Osteocyte (in vitro differentiated cells): ENCODE results near the gene SRF. TPM values are rescaled to one million over a fixed set of nuclear protein-coding genes. Genes with fewer than 3 reads are reported as not detected.

ENCODE experiments used
- DNase-seq: peaks from one replicate; pipeline ENCODE4 v3.0.0; 2021; ENCODE audit warnings: mixed read lengths; ENCODE audit not compliant: unreplicated experiment; ENCODE audit errors: extremely low spot score
- H3K27ac Mint-ChIP-seq: one replicate; pipeline ENCODE4 v1.8.0; 2021; ENCODE audit warnings: mild to moderate bottlenecking, mixed read lengths; ENCODE audit not compliant: unreplicated experiment
- H3K27me3 Mint-ChIP-seq: one replicate; pipeline ENCODE4 v1.8.0; 2021; ENCODE audit warnings: mixed read lengths; ENCODE audit not compliant: unreplicated experiment
- H3K36me3 Mint-ChIP-seq: one replicate; pipeline ENCODE4 v1.8.0; 2021; ENCODE audit warnings: mixed read lengths; ENCODE audit not compliant: unreplicated experiment
- H3K4me1 Mint-ChIP-seq: one replicate; pipeline ENCODE4 v1.8.0; 2021; ENCODE audit warnings: mixed read lengths; ENCODE audit not compliant: unreplicated experiment
- H3K4me3 Mint-ChIP-seq: one replicate; pipeline ENCODE4 v1.8.0; 2021; ENCODE audit warnings: mild to moderate bottlenecking, moderate library complexity, mixed read lengths; ENCODE audit not compliant: unreplicated experiment
- H3K9me3 Mint-ChIP-seq: one replicate; pipeline ENCODE4 v1.8.0; 2021; ENCODE audit warnings: mixed read lengths; ENCODE audit not compliant: unreplicated experiment
- CTCF ChIP-seq: fragments of 200-600 bp; sonication (generic); IDR thresholded peaks from 2 replicates; pipeline ENCODE4 v1.5.0; 2021; ENCODE audit warnings: antibody characterized with exemption, mild to moderate bottlenecking, moderate library complexity
- total RNA-seq: library from RNA; stranded (reverse); gene quantifications from 2 replicates; pipeline ENCODE4 v1.2.1, GENCODE V29; 2021

Gene SRF
- total RNA-seq, 1 donor from 2014 or later: 32.5 TPM

- Mint-ChIP-seq H3K27ac (no peak overlapping the region), H3K27me3 (no peaks in the 10 kb centered on the region), H3K36me3 (peaks cover 5% of the 10 kb centered on the region), H3K4me3 (no peak overlapping the region), H3K9me3 (no peaks in the 10 kb centered on the region), H3K4me1 (peaks cover 11% of the 10 kb centered on the region)
- TF ChIP-seq CTCF: no peak
- DNase-seq: no peak
These were observed 23.2 kb upstream of the SRF start for GRCh38 chr6:43147691-43148477.

GRCh38 chr6:43149265-43149664 lies 21.8 kb upstream of the SRF start:
- no peaks in the 10 kb centered on the region for H3K27me3 Mint-ChIP-seq
- no peak for DNase-seq
- no peaks in the 10 kb centered on the region for H3K4me1 Mint-ChIP-seq
- no peaks in the 10 kb centered on the region for H3K9me3 Mint-ChIP-seq
- no peak for TF ChIP-seq CTCF
- H3K27ac Mint-ChIP-seq: no peak overlapping the region
- H3K4me3 Mint-ChIP-seq: no peak overlapping the region
- peaks cover 5% of the 10 kb centered on the region for H3K36me3 Mint-ChIP-seq

- no peak for TF ChIP-seq CTCF
- Mint-ChIP-seq H3K36me3 (peaks cover 3% of the 10 kb centered on the region), H3K4me1 (no peaks in the 10 kb centered on the region), H3K27me3 (no peaks in the 10 kb centered on the region), H3K9me3 (no peaks in the 10 kb centered on the region), H3K4me3 (no peak overlapping the region), H3K27ac (no peak overlapping the region)
- no peak for DNase-seq
These were observed 20.9 kb upstream of the SRF start for GRCh38 chr6:43150051-43150751.

GRCh38 chr6:43159599-43159998 lies 11.5 kb upstream of the SRF start:
- H3K4me3 Mint-ChIP-seq: no peak overlapping the region
- no peak for DNase-seq

More at GRCh38 chr6:43159599-43159998, 11.5 kb upstream of the SRF start:
- peaks cover 11% of the 10 kb centered on the region for H3K36me3 Mint-ChIP-seq
- TF ChIP-seq CTCF: no peak
- H3K4me1 Mint-ChIP-seq: no peaks in the 10 kb centered on the region
- H3K27me3 Mint-ChIP-seq: no peaks in the 10 kb centered on the region
- H3K9me3 Mint-ChIP-seq: no peaks in the 10 kb centered on the region
- H3K27ac Mint-ChIP-seq: no peak overlapping the region
